ENCODE results near the gene FKBP1A. TPM values are rescaled to one million over a fixed set of nuclear protein-coding genes. Genes with fewer than 3 reads are reported as not detected.

FKBP1A gene
- total and polyA plus RNA-seq, 3 donors from 2014 or later: 90.9 to 182 (median 122) TPM

DNA sequence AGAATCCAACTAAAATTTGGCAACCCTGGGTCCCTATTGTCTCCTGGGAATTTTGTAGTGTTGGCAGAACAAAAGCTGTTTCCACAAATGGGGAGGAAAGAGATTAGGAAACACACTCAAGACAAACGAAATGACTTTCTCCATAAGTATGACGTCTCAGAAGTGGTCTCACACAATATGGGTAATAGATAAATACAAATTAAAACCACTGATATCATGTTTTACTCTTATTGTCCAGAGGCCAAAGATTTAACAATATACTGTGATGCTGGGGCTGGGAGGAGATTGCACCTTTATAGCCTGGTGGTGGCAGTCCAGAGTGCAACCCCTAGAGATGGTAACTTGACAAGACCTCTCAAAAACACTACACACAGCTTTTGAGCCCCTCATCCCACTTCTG is 18.6 kb downstream of the FKBP1A start:
- no peak for DNase-seq
- Histone ChIP-seq H3K4me1 (peaks cover 7% of the 10 kb centered on the region), H3K4me3 (no peak overlapping the region), H3K9me3 (no peaks in the 10 kb centered on the region), H3K27ac (no peak overlapping the region), H3K36me3 (ENCODE audit: low read depth, missing control alignments) (no peaks in the 10 kb centered on the region), H3K27me3 (no peaks in the 10 kb centered on the region)
- intact Hi-C loops (cut with DNase I; ENCODE audit: low total_unique reads): no loop called here
- no peak for TF ChIP-seq POLR2A (IDR thresholded peaks at IDR 0.05)
- TF ChIP-seq, protein P1, sequence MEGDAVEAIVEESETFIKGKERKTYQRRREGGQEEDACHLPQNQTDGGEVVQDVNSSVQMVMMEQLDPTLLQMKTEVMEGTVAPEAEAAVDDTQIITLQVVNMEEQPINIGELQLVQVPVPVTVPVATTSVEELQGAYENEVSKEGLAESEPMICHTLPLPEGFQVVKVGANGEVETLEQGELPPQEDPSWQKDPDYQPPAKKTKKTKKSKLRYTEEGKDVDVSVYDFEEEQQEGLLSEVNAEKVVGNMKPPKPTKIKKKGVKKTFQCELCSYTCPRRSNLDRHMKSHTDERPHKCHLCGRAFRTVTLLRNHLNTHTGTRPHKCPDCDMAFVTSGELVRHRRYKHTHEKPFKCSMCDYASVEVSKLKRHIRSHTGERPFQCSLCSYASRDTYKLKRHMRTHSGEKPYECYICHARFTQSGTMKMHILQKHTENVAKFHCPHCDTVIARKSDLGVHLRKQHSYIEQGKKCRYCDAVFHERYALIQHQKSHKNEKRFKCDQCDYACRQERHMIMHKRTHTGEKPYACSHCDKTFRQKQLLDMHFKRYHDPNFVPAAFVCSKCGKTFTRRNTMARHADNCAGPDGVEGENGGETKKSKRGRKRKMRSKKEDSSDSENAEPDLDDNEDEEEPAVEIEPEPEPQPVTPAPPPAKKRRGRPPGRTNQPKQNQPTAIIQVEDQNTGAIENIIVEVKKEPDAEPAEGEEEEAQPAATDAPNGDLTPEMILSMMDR (IDR thresholded peaks at IDR 0.05): no peak
- WGBS, 2 donors: 43 to 50% methylated on average over 2 of the region's 2 CpGs

- DNase-seq: peak; percentile 32
- Histone ChIP-seq H3K4me3 (no peak overlapping the region), H3K4me1 (peaks cover 7% of the 10 kb centered on the region), H3K27ac (no peak overlapping the region), H3K27me3 (no peaks in the 10 kb centered on the region), H3K9me3 (no peaks in the 10 kb centered on the region), H3K36me3 (ENCODE audit: low read depth, missing control alignments) (no peaks in the 10 kb centered on the region)
- intact Hi-C loops (cut with DNase I; ENCODE audit: low total_unique reads): no loop called here
- WGBS, 2 donors: 64 to 70% methylated on average over 4 of the region's 4 CpGs
- TF ChIP-seq POLR2A (IDR thresholded peaks at IDR 0.05): no peak
- TF ChIP-seq, protein P1 (IDR thresholded peaks at IDR 0.05): no peak
Measured at GRCh38 chr20:1373614-1374013, 19.2 kb downstream of the FKBP1A start.

DNA sequence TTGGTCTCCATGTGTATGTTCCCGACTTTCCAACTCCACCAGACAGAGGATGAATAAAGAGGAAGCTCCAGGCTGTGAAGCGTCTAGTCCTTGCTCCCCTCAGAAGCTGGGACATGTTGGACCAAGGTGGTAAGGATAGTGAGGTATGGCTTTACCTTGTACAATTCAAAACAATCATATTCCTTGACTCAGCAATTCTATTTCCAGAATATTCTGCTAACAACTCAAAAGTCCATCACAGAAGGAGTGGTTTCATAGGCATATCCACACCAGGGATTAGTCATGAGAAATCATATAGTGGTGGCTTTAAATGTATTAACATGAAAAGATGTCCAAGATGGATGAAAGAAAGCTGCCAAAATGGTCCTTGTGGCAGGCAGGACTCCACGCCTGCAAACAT is 19.8 kb downstream of the FKBP1A start:
- no peak for TF ChIP-seq POLR2A (IDR thresholded peaks at IDR 0.05)
- TF ChIP-seq, protein P1 (IDR thresholded peaks at IDR 0.05): no peak
- Histone ChIP-seq H3K9me3 (no peaks in the 10 kb centered on the region), H3K4me3 (no peak overlapping the region), H3K36me3 (ENCODE audit: low read depth, missing control alignments) (no peaks in the 10 kb centered on the region), H3K27ac (no peak overlapping the region), H3K4me1 (peaks cover 7% of the 10 kb centered on the region), H3K27me3 (no peaks in the 10 kb centered on the region)
- intact Hi-C loops (cut with DNase I; ENCODE audit: low total_unique reads): no loop called here
- 91% methylated on average over 3 of the region's 3 CpGs for whole genome bisulfite sequencing, 2 donors
- DNase-seq: no peak

- H3K36me3 ChIP-seq (ENCODE audit: low read depth, missing control alignments): no peaks in the 10 kb centered on the region
- intact Hi-C loops (cut with DNase I; ENCODE audit: low total_unique reads): no loop called here
- no peaks in the 10 kb centered on the region for H3K9me3 ChIP-seq
Measured at GRCh38 chr20:1371830-1372539, 20.9 kb downstream of the FKBP1A start.

More at GRCh38 chr20:1371830-1372539, 20.9 kb downstream of the FKBP1A start:
- whole genome bisulfite sequencing, 2 donors: 88 to 90% methylated on average over 5 of the region's 5 CpGs
- no peaks in the 10 kb centered on the region for H3K27me3 ChIP-seq
- H3K4me1 ChIP-seq: peaks cover 7% of the 10 kb centered on the region
- H3K4me3 ChIP-seq: no peak overlapping the region
- H3K27ac ChIP-seq: no peak overlapping the region
- no peak for TF ChIP-seq POLR2A (IDR thresholded peaks at IDR 0.05)
- TF ChIP-seq, protein P1 (IDR thresholded peaks at IDR 0.05): no peak
- no peak for DNase-seq

All from testis (tissue), 3 donors.